Measurements from ENCODE around the gene TRIM47. TPM values are rescaled to one million over a fixed set of nuclear protein-coding genes. Genes with fewer than 3 reads are reported as not detected.

TRIM47 gene
- total and polyA plus RNA-seq, 8 donors, result 3.5 to 40.4 (median 18.1) TPM

GRCh38 chr17:75877752-75878173 lies 618 bp downstream of the TRIM47 start:
- TF ChIP-seq CTCF (IDR thresholded peaks at IDR 0.05) (peak in 4 of 7 experiments; percentile 32 to 63 (median 54)), POLR2A (IDR thresholded peaks at IDR 0.05) (no peak), EP300 (IDR thresholded peaks at IDR 0.05) (no peak), POLR2AphosphoS5 (IDR thresholded peaks at IDR 0.05) (peak in 2 of 3 donors; percentile 52 to 79)
- H3K27me3 ChIP-seq, result peaks cover 0 to 14% (median 0%) of the 10 kb centered on the region in 3 donors
- H3K9me3 ChIP-seq, result no peaks in the 10 kb centered on the region
- peak overlapping the region; percentile 59 to 71 (median 70) for H3K4me3 ChIP-seq
- H3K4me1 ChIP-seq, result peaks cover 40 to 67% (median 60%) of the 10 kb centered on the region in 4 donors
- H3K27ac ChIP-seq, result peak overlapping the region; percentile 91 to 96 (median 93)
- 0 to 1% (median 0%) methylated on average over 11 to 56 of the region's 56 CpGs for WGBS, 5 donors
- DNase-seq, result peak; percentile 86 to 94
- intact Hi-C loops (cut with DNase I; ENCODE audit: low total_unique reads), result no loop called here
- peaks cover 8 to 23% (median 18%) of the 10 kb centered on the region in 4 donors for H3K36me3 ChIP-seq

GRCh38 chr17:75876938-75877751 lies 1.2 kb downstream of the TRIM47 start:
- TF ChIP-seq POLR2AphosphoS5 (IDR thresholded peaks at IDR 0.05), result peak; percentile 67 to 88 (median 72)
- TF ChIP-seq CTCF (IDR thresholded peaks at IDR 0.05), result peak in 1 of 7 experiments; percentile 26
- no peak for TF ChIP-seq POLR2A (IDR thresholded peaks at IDR 0.05)
- Histone ChIP-seq H3K27ac (peak overlapping the region; percentile 91 to 96 (median 93)), H3K27me3 (peaks cover 0 to 14% (median 0%) of the 10 kb centered on the region in 3 donors), H3K36me3 (peaks cover 8 to 23% (median 18%) of the 10 kb centered on the region in 4 donors), H3K9me3 (no peaks in the 10 kb centered on the region), H3K4me1 (peaks cover 46 to 73% (median 66%) of the 10 kb centered on the region in 4 donors), H3K4me3 (peak overlapping the region; percentile 59 to 71 (median 70))
- 5 to 7% (median 6%) methylated on average over 35 to 41 of the region's 41 CpGs for WGBS, 5 donors
- intact Hi-C loops (cut with DNase I; ENCODE audit: low total_unique reads), result no loop called here
- peak; percentile 88 to 95 for DNase-seq

GRCh38 chr17:75876190-75876937 lies 2.0 kb downstream of the TRIM47 start:
- intact Hi-C loops (cut with DNase I; ENCODE audit: low total_unique reads), result no loop called here
- H3K4me3 ChIP-seq, result peak overlapping the region; percentile 59 to 71 (median 70)
- H3K36me3 ChIP-seq, result peaks cover 8 to 23% (median 18%) of the 10 kb centered on the region in 4 donors
- H3K27me3 ChIP-seq, result peaks cover 0 to 14% (median 0%) of the 10 kb centered on the region in 3 donors
- H3K27ac ChIP-seq, result peak overlapping the region; percentile 91 to 96 (median 93)
- peaks cover 47 to 75% (median 68%) of the 10 kb centered on the region in 4 donors for H3K4me1 ChIP-seq
- no peaks in the 10 kb centered on the region for H3K9me3 ChIP-seq
- WGBS, 5 donors, result 7 to 14% (median 10%) methylated on average over 5 to 26 of the region's 26 CpGs
- TF ChIP-seq POLR2AphosphoS5 (IDR thresholded peaks at IDR 0.05) (peak in 2 of 3 donors; percentile 49 to 87), CTCF (IDR thresholded peaks at IDR 0.05) (peak in 1 of 7 experiments; percentile 23), POLR2A (IDR thresholded peaks at IDR 0.05) (no peak)
- peak; percentile 79 to 87 for DNase-seq

- Histone ChIP-seq H3K4me1 (peaks cover 47 to 76% (median 70%) of the 10 kb centered on the region in 4 donors), H3K27ac (peak overlapping the region; percentile 91 to 96 (median 93)), H3K4me3 (peak overlapping the region; percentile 59 to 71 (median 70)), H3K9me3 (no peaks in the 10 kb centered on the region), H3K36me3 (peaks cover 8 to 23% (median 18%) of the 10 kb centered on the region in 4 donors), H3K27me3 (peaks cover 0 to 14% (median 0%) of the 10 kb centered on the region in 3 donors)
- TF ChIP-seq CTCF (IDR thresholded peaks at IDR 0.05), result no peak
- peak; percentile 6 for TF ChIP-seq EP300 (IDR thresholded peaks at IDR 0.05)
- no peak for TF ChIP-seq POLR2A (IDR thresholded peaks at IDR 0.05)
- no peak for TF ChIP-seq POLR2AphosphoS5 (IDR thresholded peaks at IDR 0.05)
- intact Hi-C loops (cut with DNase I; ENCODE audit: low total_unique reads), result no loop called here
- DNase-seq, result no peak
- 30 to 62% (median 36%) methylated on average over 1 to 5 of the region's 5 CpGs; no CpG with 5 or more reads in 1 of the 5 donors for WGBS, 5 donors
Observed at GRCh38 chr17:75875940-75876189, 2.5 kb downstream of the TRIM47 start.

Measured in stomach (tissue), 9 donors.